Ascending aorta (tissue), 2 donors: ENCODE results near the gene KCNG2. TPM values are rescaled to one million over a fixed set of nuclear protein-coding genes. Genes with fewer than 3 reads are reported as not detected.

ENCODE experiments used
- DNase-seq, 2 donors: peaks; one replicate each; pipeline ENCODE4 v3.0.0-alpha.2; 2019; ENCODE audit warnings: low spot score in 2 of 2
- H3K27ac ChIP-seq, 2 donors: fragments of 200-600 bp; sonication (generic); one replicate each; pipeline ENCODE4 v1.5.1; 2016 to 2017; ENCODE audit warnings: mild to moderate bottlenecking in 1 of 2
- H3K27me3 ChIP-seq: fragments of 200-600 bp; sonication (generic); one replicate; pipeline ENCODE4 v1.5.1; 2017
- H3K36me3 ChIP-seq, 2 donors: fragments of 200-600 bp; sonication (generic); one replicate each; pipeline ENCODE4 v1.5.1; 2016
- H3K4me1 ChIP-seq, 2 donors: fragments of 200-600 bp; sonication (generic); one replicate each; pipeline ENCODE4 v1.5.1; 2016 to 2017; ENCODE audit warnings: mild to moderate bottlenecking in 1 of 2
- H3K4me3 ChIP-seq, 2 donors: fragments of 200-600 bp; sonication (generic); one replicate each; pipeline ENCODE4 v1.5.1; 2016 to 2017; ENCODE audit warnings: mild to moderate bottlenecking in 1 of 2
- H3K9me3 ChIP-seq, 2 donors: fragments of 200-600 bp; sonication (generic); one replicate each; pipeline ENCODE4 v1.5.1; 2016
- intact Hi-C: fragments of 100-400 bp; cut with DNase I; formaldehyde crosslinking; loops from one replicate; pipeline ENCODE4 v1.15.1; 2023
- total RNA-seq: library from RNA; depleted of rRNA; stranded (reverse); fragments of >200 nt; gene quantifications from one replicate; pipeline ENCODE4 v1.1.0, GENCODE V29; 2016
- TF ChIP-seq, protein P1 (sequence below), 3 experiments: fragments of 200-600 bp in 2 of 3; fragments of 450-650 bp in 1 of 3; sonication (generic) in 2 of 3; IDR thresholded peaks; one replicate each; pipeline ENCODE4 v1.5.1; 2016 to 2019; ENCODE audit warnings: antibody characterized with exemption in 3 of 3, mild to moderate bottlenecking in 1 of 3, moderate library complexity in 1 of 3

Gene KCNG2
- total RNA-seq, 1 donor from 2014 or later = not detected

- intact Hi-C loops = no loop called here
- Histone ChIP-seq H3K9me3 (no peaks in the 10 kb centered on the region), H3K4me1 (no peaks in the 10 kb centered on the region), H3K27ac (no peak overlapping the region), H3K27me3 (no peaks in the 10 kb centered on the region), H3K36me3 (peaks cover 34 to 68% of the 10 kb centered on the region in 2 donors), H3K4me3 (no peak overlapping the region)
- TF ChIP-seq, protein P1, sequence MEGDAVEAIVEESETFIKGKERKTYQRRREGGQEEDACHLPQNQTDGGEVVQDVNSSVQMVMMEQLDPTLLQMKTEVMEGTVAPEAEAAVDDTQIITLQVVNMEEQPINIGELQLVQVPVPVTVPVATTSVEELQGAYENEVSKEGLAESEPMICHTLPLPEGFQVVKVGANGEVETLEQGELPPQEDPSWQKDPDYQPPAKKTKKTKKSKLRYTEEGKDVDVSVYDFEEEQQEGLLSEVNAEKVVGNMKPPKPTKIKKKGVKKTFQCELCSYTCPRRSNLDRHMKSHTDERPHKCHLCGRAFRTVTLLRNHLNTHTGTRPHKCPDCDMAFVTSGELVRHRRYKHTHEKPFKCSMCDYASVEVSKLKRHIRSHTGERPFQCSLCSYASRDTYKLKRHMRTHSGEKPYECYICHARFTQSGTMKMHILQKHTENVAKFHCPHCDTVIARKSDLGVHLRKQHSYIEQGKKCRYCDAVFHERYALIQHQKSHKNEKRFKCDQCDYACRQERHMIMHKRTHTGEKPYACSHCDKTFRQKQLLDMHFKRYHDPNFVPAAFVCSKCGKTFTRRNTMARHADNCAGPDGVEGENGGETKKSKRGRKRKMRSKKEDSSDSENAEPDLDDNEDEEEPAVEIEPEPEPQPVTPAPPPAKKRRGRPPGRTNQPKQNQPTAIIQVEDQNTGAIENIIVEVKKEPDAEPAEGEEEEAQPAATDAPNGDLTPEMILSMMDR (IDR thresholded peaks at IDR 0.05) = no peak
- DNase-seq = no peak
Measured at GRCh38 chr18:79915161-79916127, 117.7 kb downstream of the KCNG2 start.

- no peaks in the 10 kb centered on the region for H3K4me1 ChIP-seq
- H3K9me3 ChIP-seq = no peaks in the 10 kb centered on the region
- H3K27ac ChIP-seq = no peak overlapping the region
- no peaks in the 10 kb centered on the region for H3K27me3 ChIP-seq
- TF ChIP-seq, protein P1 (IDR thresholded peaks at IDR 0.05) = no peak
- peaks cover 34 to 68% of the 10 kb centered on the region in 2 donors for H3K36me3 ChIP-seq
- intact Hi-C loops = no loop called here
- no peak for DNase-seq
- H3K4me3 ChIP-seq = no peak overlapping the region
Measured at GRCh38 chr18:79916128-79916494, 118.4 kb downstream of the KCNG2 start.

DNA sequence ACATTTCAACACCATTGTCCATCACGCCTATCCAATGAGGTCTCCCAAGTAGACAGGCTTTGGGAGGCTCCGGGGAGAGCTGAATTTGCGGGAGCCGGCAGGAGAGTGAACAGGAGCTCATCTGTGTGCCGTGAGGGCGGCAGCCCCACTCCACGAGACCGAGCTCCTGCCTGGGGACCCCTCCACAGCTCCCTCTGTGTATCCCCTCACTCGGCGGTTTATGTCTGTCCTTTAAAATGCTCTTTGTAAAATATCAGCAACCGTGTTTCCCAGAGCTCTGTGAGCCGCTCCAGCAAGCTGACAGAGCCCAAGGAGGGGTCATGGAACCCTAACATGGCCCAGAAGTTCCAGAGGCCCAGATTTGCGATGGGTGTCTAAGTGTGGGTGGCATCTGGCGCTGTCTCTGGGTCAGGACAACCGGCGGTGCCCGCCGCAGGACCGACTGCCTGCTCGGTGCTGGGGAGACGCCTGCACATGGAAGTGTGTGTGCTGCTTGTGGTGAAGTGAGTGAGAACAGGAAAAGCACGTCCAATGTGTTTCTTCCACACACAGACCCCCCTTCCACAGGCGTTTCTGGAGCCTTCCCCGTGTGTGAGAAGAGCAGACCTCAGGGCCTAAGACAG, 118.9 kb downstream of the KCNG2 start:
- H3K27me3 ChIP-seq = no peaks in the 10 kb centered on the region
- no peak for DNase-seq
- intact Hi-C loops = no loop called here
- peaks cover 34 to 68% of the 10 kb centered on the region in 2 donors for H3K36me3 ChIP-seq
- no peaks in the 10 kb centered on the region for H3K4me1 ChIP-seq
- no peaks in the 10 kb centered on the region for H3K9me3 ChIP-seq
- H3K27ac ChIP-seq = no peak overlapping the region
- TF ChIP-seq, protein P1 (IDR thresholded peaks at IDR 0.05) = no peak
- H3K4me3 ChIP-seq = no peak overlapping the region

DNA sequence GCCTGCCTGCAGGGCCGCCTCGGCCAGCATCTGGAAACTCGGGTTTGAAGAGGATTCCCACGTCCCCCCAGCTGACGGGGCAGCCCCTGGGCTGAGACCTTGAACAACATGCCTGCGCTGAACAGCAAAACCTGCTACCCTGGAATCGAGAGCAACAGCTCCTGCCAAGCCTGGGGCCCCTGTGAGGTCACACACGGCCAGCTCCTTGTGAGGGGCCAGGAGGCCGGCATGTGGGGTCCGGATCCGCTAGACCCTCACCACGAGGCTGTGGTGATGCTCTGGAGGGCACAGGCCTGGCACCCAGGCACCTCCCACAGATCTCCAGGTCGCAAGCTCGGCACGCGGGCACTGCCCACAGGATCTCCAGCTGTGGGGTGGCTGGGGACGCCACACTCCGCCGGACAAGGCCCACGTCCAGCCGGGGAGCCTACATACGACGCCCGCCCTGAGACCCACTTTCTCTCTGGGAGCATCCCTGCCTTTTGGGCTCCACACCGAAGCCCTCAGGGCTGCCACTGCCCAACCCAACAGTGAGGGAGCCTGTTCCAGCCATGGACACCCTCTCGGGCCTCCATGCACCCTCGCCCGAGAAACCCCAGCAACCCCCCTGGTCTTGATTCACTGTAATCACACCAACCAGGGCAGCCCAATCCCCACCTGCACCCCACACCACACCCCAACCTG, 119.6 kb downstream of the KCNG2 start:
- Histone ChIP-seq H3K27ac (no peak overlapping the region), H3K4me1 (no peaks in the 10 kb centered on the region), H3K27me3 (no peaks in the 10 kb centered on the region), H3K9me3 (no peaks in the 10 kb centered on the region), H3K4me3 (no peak overlapping the region), H3K36me3 (peaks cover 34 to 68% of the 10 kb centered on the region in 2 donors)
- no peak for DNase-seq
- intact Hi-C loops = no loop called here
- TF ChIP-seq, protein P1 (IDR thresholded peaks at IDR 0.05) = no peak

GRCh38 chr18:79917853-79918614, 120.3 kb downstream of the KCNG2 start:
- TF ChIP-seq, protein P1 (IDR thresholded peaks at IDR 0.05) = no peak
- Histone ChIP-seq H3K27me3 (no peaks in the 10 kb centered on the region), H3K27ac (no peak overlapping the region), H3K4me1 (no peaks in the 10 kb centered on the region), H3K4me3 (no peak overlapping the region), H3K36me3 (peaks cover 34 to 67% of the 10 kb centered on the region in 2 donors), H3K9me3 (no peaks in the 10 kb centered on the region)
- DNase-seq = peak in 1 of 2 donors; percentile 25
- intact Hi-C loops = no loop called here
